Heart right ventricle (tissue), 16 donors: ENCODE measurements around the gene EWSR1. TPM values are rescaled to one million over a fixed set of nuclear protein-coding genes. Genes with fewer than 3 reads are reported as not detected.

ENCODE experiments used
- ATAC-seq, 8 donors: fragments of 200-7000 bp; cut with Tn5 transposase; one replicate each; pipeline ENCODE4 v1.9.1; 2020; ENCODE audit warnings: mild to moderate bottlenecking in 8 of 8, moderate library complexity in 8 of 8, moderate number of reproducible peaks in 1 of 8
- DNase-seq, 2 donors: peaks; one replicate each; pipeline ENCODE4 v3.0.0-alpha.2; 2020
- H3K27ac ChIP-seq, 10 donors: fragments of 200-600 bp; sonication (generic) in 2 of 10; one replicate each; pipeline versions ENCODE4 v1.5.0 to v1.8.0; 2020 to 2022; ENCODE audit warnings: mild to moderate bottlenecking in 3 of 10
- H3K27me3 ChIP-seq, 7 donors: fragments of 200-600 bp; one replicate each; pipeline ENCODE4 v1.8.0; 2021 to 2022; ENCODE audit warnings: mild to moderate bottlenecking in 2 of 7
- H3K36me3 ChIP-seq, 9 donors: fragments of 200-600 bp; sonication (generic) in 1 of 9; one replicate each; pipeline versions ENCODE4 v1.5.0 to v1.8.0; 2020 to 2022; ENCODE audit warnings: mild to moderate bottlenecking in 2 of 9
- H3K4me1 ChIP-seq, 9 donors: fragments of 200-600 bp; sonication (generic) in 1 of 9; one replicate each; pipeline versions ENCODE4 v1.5.0 to v1.8.0; 2020 to 2022; ENCODE audit warnings: mild to moderate bottlenecking in 4 of 9
- H3K4me3 ChIP-seq, 10 donors: fragments of 200-600 bp; sonication (generic) in 2 of 10; one replicate each; pipeline versions ENCODE4 v1.5.0 to v1.8.0; 2020 to 2022; ENCODE audit warnings: mild to moderate bottlenecking in 7 of 10, moderate library complexity in 2 of 10
- H3K9me3 ChIP-seq, 11 donors: fragments of 200-600 bp in 10 of 11; sonication (generic) in 2 of 11; one replicate each; pipeline versions ENCODE4 v1.5.0 to v1.8.0; 2013 to 2022; ENCODE audit warnings: mild to moderate bottlenecking in 2 of 11, control low read depth in 1 of 11, moderate library complexity in 1 of 11
- WGBS, 2 donors: extraction: QIAGEN DNeasy Blood & Tissue Kit; methylation state at CpG; one replicate each; pipeline ENCODE4 v1.1.7; 2013; ENCODE audit warnings: inconsistent platforms in 1 of 2; 5-methylcytosine and 5-hydroxymethylcytosine counted together
- intact Hi-C, 10 donors: fragments of 100-400 bp; cut with DNase I; formaldehyde crosslinking; loops; one replicate each; pipeline versions ENCODE4 v1.11.1 to v1.14.2; 2022
- polyA plus RNA-seq, 2 donors: library from polyadenylated mRNA; stranded (reverse); fragments of 200-250 nt; gene quantifications; one replicate each; pipeline ENCODE4 v1.2.3, GENCODE V29; 2013
- total RNA-seq, 10 donors: library from RNA; stranded (reverse); fragmentation: NEBNext Ultra II Directional in 3 of 10; extraction: Animal tissue kit (Norgen Biotek cat#: 25700) in 3 of 10; gene quantifications; one replicate each; pipeline versions ENCODE4 v1.2.1 to v1.2.4, GENCODE V29; 2021 to 2023
- TF ChIP-seq, protein P1 (sequence below), 9 donors: fragments of 200-600 bp; sonication (generic) in 2 of 9; IDR thresholded peaks; one replicate each; pipeline versions ENCODE4 v1.5.0 to v1.8.0; 2021 to 2022; ENCODE audit warnings: antibody characterized with exemption in 9 of 9, mild to moderate bottlenecking in 5 of 9, moderate library complexity in 1 of 9
- donor health status: Arrhythmogenic right ventricular cardiomyopathy.
- donor health status: ischemic (EF 13 %, LVEDD 7.1; RV severe dilation, severe dysfunction).
- donor health status: healthy with polysubstance abuse.
- donor health status: DM: no; HTN: yes; CAD: no.
- donor health status: DM: no; HTN: no; CAD: no.
- donor health status: ischemic (EF 25% LVEDD 6.9; RV normal size, moderate dysfunction).
- donor health status: ischemic (EF 25% LVEDD 5.7; RV mildly dilated, moderate dysfunction).
- donor health status: healthy.
- donor health status: DM: yes; HTN: yes; CAD: no.
- donor health status: Ischemic cardiomyopathy.
- donor health status: ischemic (EF 35%, LVEDD 5.7; RV mildly dilated, moderate dysfunction).
- donor health status: nonischemic (EF 11% LVEDD 7.7; RV severe dilation, severe dysfunction).
- donor health status: DM: yes; HTN: yes; CAD: no.
- donor health status: PGD.
- donor health status: ischemic (EF 29% LVEDD 5.4; RV normal size, mild dysfunction).
- donor health status: nonischemic (EF 23%, LVEDD 6.1; RV moderate dilation, normal function).

Gene EWSR1
- total and polyA plus RNA-seq, 12 donors = 105 to 153 (median 137) TPM

- no peak for DNase-seq
- no peak overlapping the region for H3K4me3 ChIP-seq
- peaks cover 0 to 4% (median 0%) of the 10 kb centered on the region in 7 donors for H3K27me3 ChIP-seq
- ATAC-seq = no peak
- TF ChIP-seq, protein P1, sequence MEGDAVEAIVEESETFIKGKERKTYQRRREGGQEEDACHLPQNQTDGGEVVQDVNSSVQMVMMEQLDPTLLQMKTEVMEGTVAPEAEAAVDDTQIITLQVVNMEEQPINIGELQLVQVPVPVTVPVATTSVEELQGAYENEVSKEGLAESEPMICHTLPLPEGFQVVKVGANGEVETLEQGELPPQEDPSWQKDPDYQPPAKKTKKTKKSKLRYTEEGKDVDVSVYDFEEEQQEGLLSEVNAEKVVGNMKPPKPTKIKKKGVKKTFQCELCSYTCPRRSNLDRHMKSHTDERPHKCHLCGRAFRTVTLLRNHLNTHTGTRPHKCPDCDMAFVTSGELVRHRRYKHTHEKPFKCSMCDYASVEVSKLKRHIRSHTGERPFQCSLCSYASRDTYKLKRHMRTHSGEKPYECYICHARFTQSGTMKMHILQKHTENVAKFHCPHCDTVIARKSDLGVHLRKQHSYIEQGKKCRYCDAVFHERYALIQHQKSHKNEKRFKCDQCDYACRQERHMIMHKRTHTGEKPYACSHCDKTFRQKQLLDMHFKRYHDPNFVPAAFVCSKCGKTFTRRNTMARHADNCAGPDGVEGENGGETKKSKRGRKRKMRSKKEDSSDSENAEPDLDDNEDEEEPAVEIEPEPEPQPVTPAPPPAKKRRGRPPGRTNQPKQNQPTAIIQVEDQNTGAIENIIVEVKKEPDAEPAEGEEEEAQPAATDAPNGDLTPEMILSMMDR (IDR thresholded peaks at IDR 0.05) = no peak
- H3K4me1 ChIP-seq = peaks cover 0 to 13% (median 2%) of the 10 kb centered on the region in 9 donors
- intact Hi-C loops = loop anchor here in 1 of 10 donors (10.0 kb wide), 1 partner anchor 55 kb away; no protein-coding TSS in a partner anchor
- 89% methylated on average over 14 of the region's 14 CpGs for WGBS, 2 donors
- no peaks in the 10 kb centered on the region for H3K9me3 ChIP-seq
- H3K36me3 ChIP-seq = no peaks in the 10 kb centered on the region
- no peak overlapping the region for H3K27ac ChIP-seq
These were observed 48.0 kb upstream of the EWSR1 start for GRCh38 chr22:29219881-29220670.

- Histone ChIP-seq H3K27me3 (peaks cover 0 to 4% (median 0%) of the 10 kb centered on the region in 7 donors), H3K36me3 (no peaks in the 10 kb centered on the region), H3K27ac (no peak overlapping the region), H3K4me1 (peaks cover 4 to 16% (median 15%) of the 10 kb centered on the region in 9 donors), H3K9me3 (no peaks in the 10 kb centered on the region), H3K4me3 (no peak overlapping the region)
- TF ChIP-seq, protein P1 (IDR thresholded peaks at IDR 0.05) = no peak
- intact Hi-C loops = no loop called here
- no peak for DNase-seq
- 75 to 84% methylated on average over 19 of the region's 19 CpGs for WGBS, 2 donors
- ATAC-seq = no peak
These were observed 43.8 kb upstream of the EWSR1 start for GRCh38 chr22:29224121-29224858.

DNA sequence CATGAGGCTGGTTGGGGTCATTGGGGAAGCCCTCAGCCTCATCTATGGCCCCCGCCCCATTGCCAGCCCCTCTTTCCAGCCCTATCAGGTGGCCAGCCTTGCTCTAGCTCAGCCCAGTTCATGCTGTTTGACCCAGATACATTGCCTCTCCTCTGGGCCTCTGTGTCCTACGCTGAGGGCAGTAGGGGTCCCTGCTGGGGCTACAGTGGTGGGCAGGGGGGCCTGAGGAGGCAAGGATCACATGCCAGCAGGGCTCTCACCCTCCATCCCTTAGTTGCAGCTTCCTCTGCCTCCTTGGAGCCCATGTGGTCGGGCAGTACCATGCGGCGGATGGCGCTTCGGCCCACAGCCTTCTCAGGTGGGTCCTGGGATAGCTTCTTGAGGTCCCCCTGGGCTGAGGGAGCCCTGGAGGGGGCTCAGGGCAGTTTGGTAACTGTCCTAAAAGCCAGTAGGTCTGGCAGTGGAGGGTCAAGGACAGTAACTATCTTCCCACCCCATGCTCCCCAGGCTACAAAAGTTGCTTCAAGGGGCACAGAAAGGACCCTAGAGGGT is 43.1 kb upstream of the EWSR1 start:
- intact Hi-C loops = no loop called here
- ATAC-seq (peak in 1 of 8 donors; percentile 19), DNase-seq (no peak)
- H3K4me1 ChIP-seq = peaks cover 4 to 16% (median 15%) of the 10 kb centered on the region in 9 donors
- H3K36me3 ChIP-seq = no peaks in the 10 kb centered on the region
- peak overlapping the region in 3 of 10 donors; percentile 4 to 66 (median 36) for H3K27ac ChIP-seq
- TF ChIP-seq, protein P1 (IDR thresholded peaks at IDR 0.05) = no peak
- no peak overlapping the region for H3K4me3 ChIP-seq
- 94 to 96% methylated on average over 7 of the region's 7 CpGs for WGBS, 2 donors
- peaks cover 0 to 4% (median 0%) of the 10 kb centered on the region in 7 donors for H3K27me3 ChIP-seq
- H3K9me3 ChIP-seq = no peaks in the 10 kb centered on the region

DNA sequence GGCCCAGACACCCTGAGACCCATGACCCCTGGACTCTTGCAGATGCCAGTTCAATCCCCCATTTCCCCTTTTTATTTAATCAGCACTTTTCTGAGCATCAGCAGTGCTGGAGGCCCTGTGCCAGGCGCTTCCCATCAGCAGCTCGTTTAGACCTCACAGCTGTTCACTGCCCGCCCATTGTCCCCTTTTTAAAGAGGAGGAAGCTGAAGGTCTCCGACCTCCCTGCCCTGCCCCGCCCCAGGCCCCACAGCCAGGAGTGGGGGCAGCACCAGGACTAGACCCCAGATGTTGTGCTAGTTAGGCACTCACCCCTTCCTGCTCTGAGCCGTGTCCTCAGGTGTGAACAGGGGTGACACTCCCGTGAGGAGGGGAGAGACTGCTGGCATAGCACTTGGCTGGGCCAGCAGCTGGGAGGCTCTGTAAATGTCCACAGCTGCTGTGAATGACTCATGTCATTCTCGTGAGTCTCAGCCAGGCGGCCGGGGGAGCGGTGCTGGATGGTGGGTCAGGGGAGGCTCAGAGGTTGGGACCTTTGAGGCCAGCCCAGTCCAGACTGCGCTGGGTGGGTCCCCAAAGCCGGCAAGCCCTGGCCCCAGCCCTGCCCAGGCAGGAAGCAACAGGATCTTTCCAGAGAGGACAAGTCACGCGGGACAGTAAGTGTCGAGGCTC is 42.5 kb upstream of the EWSR1 start:
- no peak overlapping the region for H3K4me3 ChIP-seq
- H3K27ac ChIP-seq = peak overlapping the region in 4 of 10 donors; percentile 4 to 66 (median 45)
- TF ChIP-seq, protein P1 (IDR thresholded peaks at IDR 0.05) = no peak
- H3K27me3 ChIP-seq = peaks cover 0 to 4% (median 0%) of the 10 kb centered on the region in 7 donors
- H3K4me1 ChIP-seq = peaks cover 4 to 16% (median 15%) of the 10 kb centered on the region in 9 donors
- ATAC-seq (peak; percentile 65 to 91 (median 79)), DNase-seq (peak; percentile 50 to 69)
- no peaks in the 10 kb centered on the region for H3K36me3 ChIP-seq
- 41 to 49% methylated on average over 16 of the region's 16 CpGs for WGBS, 2 donors
- no peaks in the 10 kb centered on the region for H3K9me3 ChIP-seq
- intact Hi-C loops = no loop called here
